Measurements from ENCODE around the gene KANSL1L.

The KANSL1L gene

DNA sequence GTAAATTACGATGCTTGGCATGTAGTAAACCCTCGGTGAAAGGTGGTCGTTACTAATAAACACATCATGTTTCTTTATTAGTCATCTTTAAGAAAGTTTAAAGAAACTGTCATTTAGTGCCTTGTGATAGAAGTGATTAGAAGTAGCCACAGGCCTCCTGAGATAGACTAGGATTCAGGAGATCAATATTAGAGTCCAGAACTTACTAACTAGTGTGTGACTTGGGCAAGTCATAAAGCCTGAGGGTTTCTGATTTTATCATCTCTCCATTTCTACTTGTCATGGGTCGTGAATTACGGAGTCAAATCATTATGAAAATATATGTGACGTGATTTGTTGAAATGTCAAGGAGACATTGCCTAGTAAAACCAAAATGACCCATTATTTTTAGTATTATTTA lies 162.1 kb downstream of the KANSL1L start:
- in situ Hi-C loops (cut with MboI; ENCODE audit: low pct_unique_long_range_greater_than_20kb, low sequenced_read_pairs), result no loop called here
- no peak for DNase-seq

DNA sequence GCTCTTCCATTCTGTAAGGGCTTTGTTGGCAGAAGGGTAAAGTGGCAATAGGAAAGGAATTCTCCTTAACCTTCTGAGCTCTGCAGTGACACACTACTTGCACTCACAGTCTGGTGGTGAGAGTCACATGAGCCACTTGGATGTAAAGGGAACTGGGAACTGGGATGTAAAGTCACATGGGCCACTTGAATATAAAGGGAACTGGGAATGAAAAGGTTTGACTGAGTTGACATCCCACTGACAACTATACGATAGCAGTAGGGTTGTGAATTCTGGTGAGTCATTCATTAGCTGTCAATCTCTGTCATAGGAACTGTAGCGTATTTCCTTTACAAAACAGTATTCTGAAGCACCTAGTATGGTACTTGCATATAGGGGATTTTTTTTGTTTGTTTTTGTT lies 163.3 kb downstream of the KANSL1L start:
- no peak for DNase-seq
- in situ Hi-C loops (cut with MboI; ENCODE audit: low pct_unique_long_range_greater_than_20kb, low sequenced_read_pairs), result no loop called here

DNA sequence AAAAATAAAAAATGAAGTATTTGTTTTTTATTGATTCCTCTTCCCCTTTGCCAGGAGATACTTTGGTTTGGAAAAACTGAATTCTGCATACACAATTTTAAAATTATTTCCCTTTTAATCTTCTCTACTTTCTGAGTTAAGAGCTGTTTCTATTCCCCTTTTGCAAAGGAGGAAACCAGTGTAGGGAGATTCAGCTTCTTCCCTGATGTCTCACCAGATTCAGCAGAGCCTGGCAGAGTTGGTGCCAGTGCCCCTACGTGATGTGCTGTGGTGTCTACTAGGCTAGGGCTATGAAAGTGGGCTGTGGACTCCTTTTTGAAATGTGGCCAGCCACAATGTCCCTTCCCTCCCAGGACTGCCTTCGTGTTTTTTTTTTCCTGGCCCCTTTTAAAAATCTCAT lies 166.3 kb downstream of the KANSL1L start:
- in situ Hi-C loops (cut with MboI; ENCODE audit: low pct_unique_long_range_greater_than_20kb, low sequenced_read_pairs), result no loop called here
- no peak for DNase-seq

DNA sequence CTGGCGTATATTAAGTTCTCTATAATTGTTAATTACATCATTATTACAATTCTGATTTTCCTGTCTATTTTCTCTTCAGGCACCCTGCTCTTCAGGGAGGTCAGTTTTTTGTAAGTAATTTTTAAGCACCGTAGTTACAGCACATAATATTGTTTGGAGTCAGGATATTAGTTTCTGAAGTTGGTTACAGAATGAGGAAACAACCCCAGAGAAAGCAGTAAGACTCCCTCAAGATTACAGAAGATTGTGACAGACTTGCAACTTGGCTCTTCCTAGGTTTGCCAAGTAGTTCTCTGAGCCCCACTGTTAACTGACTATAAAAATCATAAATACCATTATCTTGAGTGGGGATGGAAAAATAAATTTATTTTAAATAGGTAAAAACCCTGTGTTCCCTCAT lies 167.8 kb downstream of the KANSL1L start:
- in situ Hi-C loops (cut with MboI; ENCODE audit: low pct_unique_long_range_greater_than_20kb, low sequenced_read_pairs), result no loop called here
- DNase-seq, result peak; percentile 30

DNA sequence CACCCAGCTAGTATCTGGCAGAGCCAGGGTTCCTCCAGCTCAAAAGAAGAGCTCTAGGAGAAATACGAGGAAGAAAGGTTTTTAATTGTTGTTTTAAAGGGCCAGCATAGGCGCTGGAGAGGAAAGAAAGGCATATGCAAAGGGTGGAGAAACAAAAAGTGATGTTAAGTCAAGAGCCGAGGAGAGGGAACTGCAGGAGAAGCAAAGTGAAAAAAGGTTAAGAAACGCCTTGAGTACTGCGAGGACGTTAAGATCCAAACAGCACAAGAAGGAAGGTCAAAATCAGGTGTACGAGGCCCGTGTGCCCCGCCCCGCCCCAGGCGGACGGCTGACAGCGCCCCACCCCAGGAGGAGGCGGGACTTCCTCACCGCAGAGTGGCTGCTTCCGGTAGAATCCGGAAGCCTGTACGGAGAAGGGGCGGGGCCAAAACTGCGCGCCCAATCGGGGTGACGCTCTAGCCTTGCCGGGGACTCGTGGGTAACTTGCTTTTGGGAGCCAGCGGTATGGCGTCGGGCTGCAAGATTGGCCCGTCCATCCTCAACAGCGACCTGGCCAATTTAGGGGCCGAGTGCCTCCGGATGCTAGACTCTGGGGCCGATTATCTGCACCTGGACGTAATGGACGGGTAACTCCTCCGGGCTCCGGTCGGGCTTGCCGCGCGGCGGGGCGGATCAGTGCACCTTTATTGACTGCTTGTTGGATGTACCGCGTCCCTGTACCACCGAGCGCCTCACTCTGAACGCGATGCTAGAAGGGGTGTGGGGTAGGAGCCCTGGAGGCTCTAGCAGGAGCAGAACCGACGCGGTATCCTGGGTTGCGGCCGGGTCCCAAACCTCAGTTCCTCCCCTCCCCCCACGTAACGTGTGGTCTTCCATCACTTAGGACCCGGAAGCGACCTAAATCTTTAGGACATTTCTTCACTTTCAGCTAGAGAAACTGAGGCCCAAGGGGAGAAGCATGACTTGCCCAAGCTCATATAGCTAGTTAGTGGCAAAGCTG lies 168.8 kb downstream of the KANSL1L start, which contains the start of gene RPE:
Gene RPE (plus strand): TSS at position 481 of the 1,000 bp plus-strand sequence. CDS start 24 bp downstream, at position 505.
- peak; percentile 97 for DNase-seq
- in situ Hi-C loops (cut with MboI; ENCODE audit: low pct_unique_long_range_greater_than_20kb, low sequenced_read_pairs), result no loop called here

DNA sequence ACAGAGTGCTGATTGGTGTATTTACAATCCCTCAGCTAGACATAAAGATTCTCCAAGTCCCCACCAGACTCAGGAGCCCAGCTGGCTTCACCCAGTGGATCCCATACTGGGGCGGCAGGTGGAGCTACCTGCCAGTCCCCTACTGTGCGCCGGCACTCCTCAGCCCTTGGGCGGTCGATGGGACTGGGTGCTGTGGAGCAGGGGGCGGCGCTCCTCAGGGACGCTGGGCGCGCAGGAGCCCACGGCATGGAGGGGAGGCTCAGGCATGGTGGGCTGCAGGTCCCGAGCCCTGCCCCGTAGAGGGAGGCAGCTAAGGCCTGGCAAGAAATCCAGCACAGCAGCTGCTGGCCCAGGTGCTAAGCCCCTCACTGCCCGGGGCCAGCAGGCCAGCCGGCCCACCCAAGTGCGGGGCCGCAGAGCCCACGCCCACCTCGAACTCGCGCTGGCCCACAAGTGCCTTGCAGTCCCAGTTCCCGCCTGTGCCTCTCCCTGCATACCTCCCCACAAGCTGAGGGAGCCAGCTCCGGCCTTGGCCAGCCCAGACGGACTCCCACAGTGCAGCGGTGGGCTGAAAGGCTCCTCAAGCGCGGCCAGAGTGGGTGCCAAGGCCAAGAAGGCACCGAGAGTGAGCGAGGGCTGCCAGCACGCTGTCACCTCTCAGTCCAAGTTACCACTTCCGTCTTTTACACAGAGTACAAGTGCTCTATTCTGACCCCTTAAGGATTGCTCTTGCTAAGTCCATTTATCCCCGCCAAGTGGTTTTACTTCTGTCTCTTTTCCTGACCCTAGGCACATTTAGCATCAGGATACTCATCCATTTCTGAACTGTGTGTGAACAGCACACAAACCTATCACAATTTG lies 170.5 kb downstream of the KANSL1L start:
- in situ Hi-C loops (cut with MboI; ENCODE audit: low pct_unique_long_range_greater_than_20kb, low sequenced_read_pairs), result no loop called here
- no peak for DNase-seq

DNA sequence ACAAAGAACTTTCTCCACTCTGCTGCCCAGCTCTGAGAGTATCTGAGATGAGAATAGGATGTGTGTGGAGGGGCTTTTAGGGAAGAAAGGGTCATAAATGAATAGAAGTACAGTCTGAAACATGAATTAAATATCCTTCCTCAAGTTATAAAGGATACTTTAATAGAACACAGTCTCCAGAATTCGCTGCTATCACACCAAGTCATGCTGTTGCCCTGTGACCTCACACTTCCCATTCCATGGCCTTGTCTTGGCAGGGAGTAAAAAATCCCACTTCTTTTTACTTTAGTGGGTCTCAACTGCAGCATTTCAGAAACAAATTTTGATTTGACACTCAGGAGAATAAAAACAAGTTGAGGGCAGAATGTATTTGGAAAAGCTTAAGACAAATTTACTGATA lies 172.6 kb downstream of the KANSL1L start:
- DNase-seq, result no peak
- in situ Hi-C loops (cut with MboI; ENCODE audit: low pct_unique_long_range_greater_than_20kb, low sequenced_read_pairs), result loop anchor here (25.0 kb wide), 1 partner anchor 189 kb away; no protein-coding TSS in a partner anchor

DNA sequence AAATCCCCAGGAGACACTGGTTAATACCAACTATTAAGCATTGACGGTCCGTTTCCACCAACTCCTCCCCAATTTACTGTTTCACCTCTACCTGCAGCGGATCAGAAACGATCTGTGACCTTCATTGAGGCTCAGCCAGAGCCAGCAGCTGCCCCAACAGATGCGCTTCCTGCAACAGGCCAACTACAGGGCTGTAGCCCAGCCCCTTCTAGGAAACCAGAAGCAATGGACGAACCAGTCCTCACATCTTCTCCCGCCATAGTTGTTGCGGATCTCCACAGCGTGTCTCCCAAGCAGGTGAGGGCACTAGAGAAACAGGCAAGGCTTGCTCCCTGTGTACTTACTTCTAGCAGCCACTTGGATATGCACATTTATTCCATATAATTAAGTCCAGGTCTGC lies 177.2 kb downstream of the KANSL1L start:
- in situ Hi-C loops (cut with MboI; ENCODE audit: low pct_unique_long_range_greater_than_20kb, low sequenced_read_pairs), result loop anchor here (25.0 kb wide), 1 partner anchor 193 kb away; no protein-coding TSS in a partner anchor
- no peak for DNase-seq

DNA sequence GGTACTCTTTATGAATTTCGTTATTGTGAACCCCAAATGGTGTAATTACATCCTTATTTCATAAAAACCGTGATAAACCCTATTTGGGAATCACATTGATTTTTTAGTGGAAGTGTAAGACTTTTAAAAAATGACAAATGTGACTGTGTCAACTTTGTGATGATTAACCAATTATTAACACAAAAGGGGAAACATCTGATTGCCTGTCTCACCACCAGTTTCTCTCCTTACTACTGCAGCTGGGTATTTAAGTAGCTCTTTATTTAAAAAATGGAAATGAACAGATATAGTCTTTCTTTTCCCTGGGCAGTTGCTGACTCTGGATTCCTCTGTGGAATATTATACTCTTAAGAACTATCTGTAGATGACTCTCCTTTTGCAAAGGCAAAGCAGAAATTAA lies 180.4 kb downstream of the KANSL1L start:
- no peak for DNase-seq
- in situ Hi-C loops (cut with MboI; ENCODE audit: low pct_unique_long_range_greater_than_20kb, low sequenced_read_pairs), result loop anchor here (25.0 kb wide), 1 partner anchor 196 kb away; no protein-coding TSS in a partner anchor

DNA sequence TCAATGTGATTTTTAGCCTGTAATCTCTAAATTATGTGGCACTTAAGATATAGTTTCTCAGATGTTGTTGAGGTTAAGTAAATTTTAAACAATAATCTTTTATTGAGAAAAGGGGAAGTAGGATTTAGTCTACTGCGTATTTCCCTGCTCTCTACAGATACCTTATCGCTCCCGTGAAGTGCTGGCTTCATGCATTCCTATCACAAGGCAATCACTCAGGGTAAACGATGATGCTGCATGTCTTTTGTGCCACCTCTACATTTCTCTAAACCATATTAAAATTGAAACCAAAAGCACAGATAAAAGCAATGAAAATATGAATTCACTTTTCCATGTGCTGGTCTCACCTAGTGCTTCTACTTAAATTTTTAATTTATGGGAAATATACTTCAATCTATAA lies 183.2 kb downstream of the KANSL1L start:
- in situ Hi-C loops (cut with MboI; ENCODE audit: low pct_unique_long_range_greater_than_20kb, low sequenced_read_pairs), result loop anchor here (25.0 kb wide), 1 partner anchor 199 kb away; no protein-coding TSS in a partner anchor
- DNase-seq, result peak; percentile 51

DNA sequence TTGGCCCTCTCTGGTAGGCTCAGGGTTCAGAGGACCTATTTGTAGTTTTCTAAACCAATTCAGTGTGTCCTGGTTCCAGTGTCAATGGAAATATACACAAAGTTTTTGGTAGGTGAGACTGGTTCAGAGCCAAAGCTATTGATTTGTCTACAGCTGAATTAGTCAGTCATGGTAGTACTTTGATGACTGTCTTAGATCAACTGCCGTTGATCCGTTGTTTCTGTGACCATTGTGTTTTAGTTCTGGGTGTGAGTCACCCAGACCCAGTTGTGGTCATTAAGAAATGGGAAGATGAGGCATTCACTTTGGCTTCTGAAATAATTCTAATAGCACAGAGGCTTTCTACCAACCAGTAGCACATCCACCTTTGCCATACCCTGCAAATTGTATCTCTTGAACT lies 184.8 kb downstream of the KANSL1L start:
- peak; percentile 11 for DNase-seq
- in situ Hi-C loops (cut with MboI; ENCODE audit: low pct_unique_long_range_greater_than_20kb, low sequenced_read_pairs), result loop anchor here (25.0 kb wide), 1 partner anchor 201 kb away; no protein-coding TSS in a partner anchor

DNA sequence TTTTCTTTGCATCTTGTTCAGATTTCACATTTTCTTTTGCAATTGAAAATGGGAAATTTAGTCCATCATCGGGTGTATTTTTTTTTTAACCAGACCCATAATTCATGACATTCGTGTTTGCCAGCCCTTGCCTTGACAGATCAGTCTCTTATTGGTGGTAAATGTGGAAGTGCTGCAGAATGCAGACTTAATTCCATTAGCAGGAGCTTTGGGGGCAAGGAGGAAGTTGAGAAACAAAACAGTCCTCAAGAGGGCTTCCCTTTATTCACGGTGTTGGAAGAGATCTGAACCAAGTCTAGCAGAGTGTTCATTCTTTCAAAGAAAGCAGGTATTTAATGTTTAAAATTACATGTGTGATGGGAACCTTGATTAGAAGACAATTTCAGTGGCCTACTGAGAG lies 185.3 kb downstream of the KANSL1L start:
- DNase-seq, result peak; percentile 85
- in situ Hi-C loops (cut with MboI; ENCODE audit: low pct_unique_long_range_greater_than_20kb, low sequenced_read_pairs), result loop anchor here (25.0 kb wide), 1 partner anchor 201 kb away; no protein-coding TSS in a partner anchor

DNA sequence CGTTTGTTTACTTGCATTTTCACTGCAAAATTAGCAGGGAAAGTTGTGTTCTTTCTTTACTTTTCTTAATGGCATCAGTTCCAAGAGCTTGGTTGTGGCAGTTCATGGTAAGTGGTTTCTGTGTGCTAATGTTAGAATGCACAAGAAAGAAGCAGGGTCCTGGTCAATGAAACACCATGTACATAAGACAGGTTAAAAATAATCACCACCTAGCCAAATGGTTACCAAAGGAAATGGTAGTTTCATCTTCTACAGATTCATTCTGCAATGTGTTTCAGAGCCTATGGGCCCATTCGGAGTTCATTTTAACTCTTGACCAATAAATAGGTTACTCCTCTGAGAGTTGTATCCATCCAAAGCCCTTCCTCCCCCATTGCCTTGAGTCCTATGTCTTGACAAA lies 186.9 kb downstream of the KANSL1L start:
- no peak for DNase-seq
- in situ Hi-C loops (cut with MboI; ENCODE audit: low pct_unique_long_range_greater_than_20kb, low sequenced_read_pairs), result loop anchor here (25.0 kb wide), 1 partner anchor 203 kb away; no protein-coding TSS in a partner anchor

DNA sequence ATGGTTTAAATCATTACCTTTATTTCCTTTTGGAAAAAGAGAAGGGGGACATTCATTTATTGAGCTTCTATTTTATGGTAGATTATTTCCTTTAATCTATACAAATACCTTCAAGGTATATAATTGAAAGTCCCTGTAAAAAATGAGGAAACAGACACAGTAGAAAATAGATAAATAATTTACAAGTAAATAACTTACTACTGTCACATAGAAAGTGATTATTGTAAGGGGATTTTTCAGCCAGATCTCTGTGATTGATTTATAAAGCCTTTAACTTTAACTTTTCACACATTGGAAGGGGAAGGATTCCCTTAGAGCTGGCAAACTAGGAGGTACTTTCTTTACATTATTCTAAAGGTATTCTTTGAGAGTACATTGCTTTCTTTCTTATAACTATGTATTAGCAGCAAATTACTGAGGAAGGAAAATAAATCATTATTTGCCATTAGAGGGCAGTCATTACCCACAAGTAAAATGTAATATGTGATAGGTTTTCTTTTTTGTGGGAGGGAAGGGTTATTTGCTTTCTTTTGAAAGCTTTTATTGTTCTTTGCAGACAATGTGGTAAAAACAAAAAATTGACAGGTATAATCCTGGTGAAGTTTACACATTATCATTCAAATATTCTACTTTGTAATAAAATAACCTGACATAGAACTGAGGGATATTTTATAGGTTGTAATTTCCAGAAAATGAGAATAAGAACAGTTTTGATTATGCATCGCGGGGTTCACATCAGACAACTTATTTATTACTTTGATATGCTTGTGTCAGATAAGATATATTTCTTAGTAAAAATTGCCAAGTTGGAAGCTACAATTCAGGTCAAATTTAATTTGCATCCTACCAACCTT lies 193.6 kb downstream of the KANSL1L start:
- in situ Hi-C loops (cut with MboI; ENCODE audit: low pct_unique_long_range_greater_than_20kb, low sequenced_read_pairs), result loop anchor here (25.0 kb wide), 1 partner anchor 210 kb away; no protein-coding TSS in a partner anchor
- peak; percentile 68 for DNase-seq

DNA sequence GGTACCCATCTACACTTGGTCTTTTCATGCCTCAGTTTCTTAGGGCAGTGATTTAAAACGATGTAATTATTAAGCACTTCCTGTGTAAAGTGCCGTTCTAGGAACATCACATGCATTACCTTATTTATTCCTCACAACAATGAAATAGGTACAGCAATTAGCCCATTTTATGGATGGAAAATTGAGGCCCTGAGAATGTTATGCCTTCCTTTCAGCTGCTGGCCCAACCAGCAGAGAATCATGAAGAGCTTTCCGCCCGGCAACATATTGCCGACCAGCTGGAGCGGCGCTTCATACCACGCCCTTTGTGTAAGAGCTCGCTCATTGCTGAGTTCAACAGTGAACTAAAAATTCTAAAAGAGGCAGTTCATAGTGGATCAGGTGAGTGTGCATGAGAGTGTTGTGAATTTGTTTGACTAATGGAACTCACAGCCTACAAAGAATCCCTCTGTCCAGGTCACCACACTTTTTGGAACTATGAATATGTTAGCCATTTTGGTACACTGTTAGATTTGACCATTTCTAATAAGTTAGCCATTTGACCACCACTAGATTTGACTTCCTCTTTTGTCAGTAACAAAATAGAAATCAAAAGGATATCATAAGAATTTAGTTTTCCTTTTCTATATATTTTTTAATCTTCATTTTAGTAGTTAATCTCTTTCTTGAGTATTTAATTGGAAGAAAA lies 194.4 kb downstream of the KANSL1L start:
- in situ Hi-C loops (cut with MboI; ENCODE audit: low pct_unique_long_range_greater_than_20kb, low sequenced_read_pairs), result loop anchor here (25.0 kb wide), 1 partner anchor 210 kb away; no protein-coding TSS in a partner anchor
- DNase-seq, result no peak

DNA sequence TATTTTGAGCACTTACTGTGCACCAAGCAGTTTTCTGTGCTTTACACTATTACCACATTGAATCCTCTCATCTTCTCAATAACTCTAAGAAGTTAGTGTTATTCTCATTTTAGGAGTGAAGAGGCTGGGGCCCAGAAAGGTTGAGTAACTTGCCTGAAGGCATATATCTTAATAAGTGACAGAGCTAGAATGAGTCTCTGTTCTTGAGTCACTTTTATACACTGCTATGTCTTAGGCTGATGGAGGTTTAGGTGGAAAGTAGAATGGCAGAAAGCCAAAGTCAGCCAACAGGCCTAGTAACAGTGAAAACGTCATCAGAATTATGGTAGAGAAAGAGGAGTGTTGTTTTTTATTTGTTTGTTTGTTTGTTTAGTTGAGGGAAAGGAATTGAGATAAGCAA lies 196.6 kb downstream of the KANSL1L start:
- in situ Hi-C loops (cut with MboI; ENCODE audit: low pct_unique_long_range_greater_than_20kb, low sequenced_read_pairs), result no loop called here
- no peak for DNase-seq

DNA sequence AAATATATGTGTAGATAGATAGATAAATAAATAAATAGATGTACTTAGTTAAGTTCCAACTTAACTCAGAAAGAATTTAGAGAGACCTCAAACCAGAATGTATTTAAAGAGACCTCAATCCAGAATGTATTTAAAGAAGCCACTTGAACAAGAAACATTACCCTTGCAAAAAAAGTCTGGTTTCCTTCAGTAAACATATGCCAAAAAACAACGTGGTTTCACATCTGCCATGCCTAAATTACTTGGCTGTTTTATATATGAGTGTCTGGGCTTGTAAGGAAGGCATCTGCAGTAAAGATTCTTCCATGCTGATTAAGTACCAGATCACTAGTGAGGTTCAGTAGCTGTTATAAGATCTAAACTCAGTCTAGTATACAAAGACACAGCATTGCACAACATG lies 197.9 kb downstream of the KANSL1L start:
- no peak for DNase-seq
- in situ Hi-C loops (cut with MboI; ENCODE audit: low pct_unique_long_range_greater_than_20kb, low sequenced_read_pairs), result no loop called here

Measured in KBM-7 (cell line).